ENCODE measurements around the gene AHCYL2.

- TF ChIP-seq CTCF (conservative IDR thresholded peaks at IDR 0.05; ENCODE audit: low read length) (peak; percentile 95), EZH2phosphoT487 (IDR thresholded peaks at IDR 0.05; ENCODE audit: borderline replicate concordance, low read depth, low read length) (no peak)
These were observed 6.2 kb upstream of the AHCYL2 start for GRCh38 chr7:129218514-129219062.

Data from OCI-LY7 (cell line).